AG10803 (cell line): ENCODE measurements around the gene RASGEF1C.

Source experiments
- DNase-seq: peaks from one replicate; pipeline ENCODE4 v3.0.0; 2010; ENCODE audit warnings: low read depth
- H3K4me3 ChIP-seq: 2 replicates; pipeline ENCODE4 v1.5.1; 2011; ENCODE audit warnings: mild to moderate bottlenecking, low read length, control low read depth
- CTCF ChIP-seq: conservative IDR thresholded peaks from 2 replicates; pipeline ENCODE4 v1.5.1; 2011; ENCODE audit warnings: mild to moderate bottlenecking, low read length, control low read depth, inconsistent platforms

Gene RASGEF1C

GRCh38 chr5:180122875-180123274 lies 86.1 kb downstream of the RASGEF1C start:
- no peak for DNase-seq
- no peak overlapping the region for H3K4me3 ChIP-seq
- TF ChIP-seq CTCF: no peak

- TF ChIP-seq CTCF: no peak
- no peak for DNase-seq
- H3K4me3 ChIP-seq: no peak overlapping the region
Measured at GRCh38 chr5:180121826-180122413, 87.1 kb downstream of the RASGEF1C start.

- no peak for DNase-seq
- no peak for TF ChIP-seq CTCF
- H3K4me3 ChIP-seq: no peak overlapping the region
Measured at GRCh38 chr5:180120237-180121101, 88.5 kb downstream of the RASGEF1C start.

- DNase-seq: no peak
- TF ChIP-seq CTCF: no peak
- H3K4me3 ChIP-seq: no peak overlapping the region
Measured at GRCh38 chr5:180119903-180120236, 89.1 kb downstream of the RASGEF1C start.

- TF ChIP-seq CTCF: no peak
- DNase-seq: no peak
- no peak overlapping the region for H3K4me3 ChIP-seq
Measured at GRCh38 chr5:180119031-180119902, 89.7 kb downstream of the RASGEF1C start.

GRCh38 chr5:180118391-180118791 lies 90.6 kb downstream of the RASGEF1C start:
- H3K4me3 ChIP-seq: no peak overlapping the region
- TF ChIP-seq CTCF: no peak
- DNase-seq: no peak
